ENCODE measurements around the gene AFF1.

DNA sequence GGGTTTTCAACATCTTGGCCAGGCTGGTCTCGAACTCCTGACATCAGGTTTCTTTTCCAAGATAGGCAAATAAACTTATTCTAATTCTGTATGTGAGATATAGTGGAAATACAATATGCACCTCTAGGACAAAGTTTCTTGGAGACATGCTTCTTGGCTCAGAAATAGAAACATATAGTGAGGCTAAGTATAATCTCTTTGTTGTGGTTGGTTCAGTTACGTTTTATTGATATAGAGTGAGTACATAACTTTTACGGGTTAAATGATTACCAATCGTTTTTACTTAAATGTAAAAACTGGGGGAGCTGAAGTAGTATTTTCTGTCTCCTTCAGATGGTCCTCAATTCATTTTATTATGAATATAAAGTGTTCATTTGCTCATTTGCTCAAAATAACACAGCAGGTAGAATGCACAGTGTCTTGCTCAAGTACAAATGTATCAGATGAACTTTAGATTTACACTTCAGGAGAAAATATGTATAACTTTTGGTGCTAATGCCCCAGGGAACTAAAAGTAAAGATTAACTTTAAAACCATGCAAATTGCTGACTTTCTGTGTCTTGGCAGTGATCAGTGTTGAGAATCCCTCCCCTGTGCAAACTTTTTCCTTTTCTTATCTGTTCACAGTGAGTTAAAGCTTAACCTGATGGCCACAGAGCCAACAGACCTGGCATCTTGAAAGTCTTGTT is 77.6 kb downstream of the AFF1 start:
- no peak for TF ChIP-seq EZH2 (IDR thresholded peaks at IDR 0.05; ENCODE audit: insufficient read depth, poor library complexity, severe bottlenecking)
- TF ChIP-seq EZH2phosphoT487 (IDR thresholded peaks at IDR 0.05; ENCODE audit: insufficient read depth, low read depth): no peak

Data from GM23248 (cell line).